Liver (tissue), 3 donors: Measurements from ENCODE around the gene ISX.

Source experiments
- ATF3 ChIP-seq: IDR thresholded peaks from 2 replicates; pipeline ENCODE4 v1.6.1; 2016; ENCODE audit warnings: antibody characterized with exemption
- CTCF ChIP-seq: fragments of 150-350 bp; IDR thresholded peaks from 2 replicates; pipeline ENCODE4 v1.5.1; 2017; ENCODE audit warnings: improper control_type of control experiment, low read depth, low read length; ENCODE audit not compliant: missing input control
- EGR1 ChIP-seq, 2 donors: IDR thresholded peaks; 2 replicates each; pipeline ENCODE4 v1.6.1; 2016 to 2018; ENCODE audit warnings: antibody characterized with exemption in 2 of 2, low read depth in 2 of 2
- FOXA1 ChIP-seq: IDR thresholded peaks from 2 replicates; pipeline ENCODE4 v1.6.1; 2016; ENCODE audit warnings: antibody characterized with exemption
- GABPA ChIP-seq, 2 donors: IDR thresholded peaks in 1 of 2; conservative IDR thresholded peaks in 1 of 2; 2 replicates each; pipeline ENCODE4 v1.6.1; 2016; ENCODE audit warnings: antibody characterized with exemption in 2 of 2, mild to moderate bottlenecking in 1 of 2, moderate library complexity in 1 of 2
- HNF4A ChIP-seq, 2 donors: conservative IDR thresholded peaks; 2 replicates each; pipeline ENCODE4 v1.6.1; 2016; ENCODE audit warnings: antibody characterized with exemption in 2 of 2, mild to moderate bottlenecking in 2 of 2
- MAX ChIP-seq: IDR thresholded peaks from 2 replicates; pipeline ENCODE4 v1.6.1; 2016; ENCODE audit warnings: antibody characterized with exemption
- NR2F2 ChIP-seq: IDR thresholded peaks from 2 replicates; pipeline ENCODE4 v1.6.1; 2016; ENCODE audit warnings: antibody characterized with exemption
- RAD21 ChIP-seq, 2 donors: IDR thresholded peaks; 2 replicates each; pipeline ENCODE4 v1.6.1; 2016; ENCODE audit warnings: antibody characterized with exemption in 2 of 2, mild to moderate bottlenecking in 2 of 2
- REST ChIP-seq: IDR thresholded peaks from 2 replicates; pipeline ENCODE4 v1.6.1; 2016; ENCODE audit warnings: antibody characterized with exemption, mild to moderate bottlenecking
- RXRA ChIP-seq, 2 donors: IDR thresholded peaks; 2 replicates each; pipeline ENCODE4 v1.6.1; 2017 to 2018; ENCODE audit warnings: antibody characterized with exemption in 2 of 2, mild to moderate bottlenecking in 1 of 2
- SP1 ChIP-seq: IDR thresholded peaks from 2 replicates; pipeline ENCODE4 v1.6.1; 2018; ENCODE audit warnings: antibody characterized with exemption, mild to moderate bottlenecking
- TAF1 ChIP-seq: conservative IDR thresholded peaks from 2 replicates; pipeline ENCODE4 v1.6.1; 2016; ENCODE audit warnings: antibody characterized with exemption, mild to moderate bottlenecking
- YY1 ChIP-seq: IDR thresholded peaks from 2 replicates; pipeline ENCODE4 v1.6.1; 2016; ENCODE audit warnings: antibody characterized with exemption, mild to moderate bottlenecking
- donor health status: healthy.
- donor health status: healthy.

- TF ChIP-seq CTCF (no peak), GABPA (IDR thresholded peaks at IDR 0.05 in 1 of 2, conservative IDR thresholded peaks at IDR 0.05 in 1 of 2) (no peak), RAD21 (IDR thresholded peaks at IDR 0.05) (no peak), ATF3 (no peak), TAF1 (no peak), HNF4A (conservative IDR thresholded peaks at IDR 0.05) (no peak), NR2F2 (no peak), REST (no peak), MAX (no peak), SP1 (no peak), FOXA1 (no peak), EGR1 (IDR thresholded peaks at IDR 0.05; ENCODE audit: low read depth in 2 of 2) (no peak), RXRA (IDR thresholded peaks at IDR 0.05) (no peak), YY1 (no peak)
Observed at GRCh38 chr22:35051013-35051535, 14.9 kb upstream of the ISX start.
